Hepatocyte (in vitro differentiated cells): ENCODE measurements around the gene SNRPD2. TPM values are rescaled to one million over a fixed set of nuclear protein-coding genes. Genes with fewer than 3 reads are reported as not detected.

Experiments
- DNase-seq: peaks from one replicate; pipeline ENCODE4 v3.0.0-alpha.2; 2016; ENCODE audit warnings: low spot score
- H2AFZ ChIP-seq: fragments of 200-600 bp; sonication (generic); 2 replicates; pipeline ENCODE4 v1.6.0; 2016; ENCODE audit warnings: antibody characterized with exemption, mild to moderate bottlenecking
- H3K27ac ChIP-seq: fragments of 200-600 bp; sonication (generic); 2 replicates; pipeline ENCODE4 v1.5.1; 2016; ENCODE audit warnings: mild to moderate bottlenecking
- H3K27me3 ChIP-seq: fragments of 200-600 bp; sonication (generic); 2 replicates; pipeline ENCODE4 v1.6.1; 2016
- H3K36me3 ChIP-seq: fragments of 200-600 bp; sonication (generic); replicated peaks from 2 replicates; pipeline ENCODE4 v1.5.1; 2016; ENCODE audit warnings: low read depth; ENCODE audit not compliant: insufficient read depth
- H3K4me1 ChIP-seq: fragments of 200-600 bp; sonication (generic); 2 replicates; pipeline ENCODE4 v1.5.1; 2016; ENCODE audit warnings: mild to moderate bottlenecking, moderate library complexity; ENCODE audit not compliant: insufficient read depth
- H3K4me2 ChIP-seq: fragments of 200-600 bp; sonication (generic); 2 replicates; pipeline ENCODE4 v1.6.0; 2016
- H3K4me3 ChIP-seq: fragments of 200-600 bp; sonication (generic); 2 replicates; pipeline ENCODE4 v1.5.1; 2016; ENCODE audit warnings: mild to moderate bottlenecking
- H3K79me2 ChIP-seq: fragments of 200-600 bp; sonication (generic); 2 replicates; pipeline ENCODE4 v1.6.0; 2017; ENCODE audit warnings: mild to moderate bottlenecking
- H3K9me2 ChIP-seq: fragments of 200-600 bp; sonication (generic); replicated peaks from 2 replicates; pipeline ENCODE4 v1.6.0; 2017; ENCODE audit warnings: mild to moderate bottlenecking; ENCODE audit not compliant: insufficient read depth
- H3K9me3 ChIP-seq: fragments of 200-600 bp; sonication (generic); 2 replicates; pipeline ENCODE4 v1.5.1; 2016; ENCODE audit warnings: low read depth, mild to moderate bottlenecking
- H4K20me1 ChIP-seq: fragments of 200-600 bp; sonication (generic); 2 replicates; pipeline ENCODE4 v1.6.0; 2016; ENCODE audit warnings: mild to moderate bottlenecking; ENCODE audit not compliant: insufficient read depth, poor library complexity, severe bottlenecking
- CTCF ChIP-seq: fragments of 200-600 bp; sonication (generic); IDR thresholded peaks from 2 replicates; pipeline ENCODE4 v1.5.1; 2016; ENCODE audit warnings: antibody characterized with exemption, mild to moderate bottlenecking; ENCODE audit not compliant: poor library complexity
- EZH2 ChIP-seq: fragments of 200-600 bp; sonication (generic); IDR thresholded peaks from 2 replicates; pipeline ENCODE4 v1.6.1; 2016; ENCODE audit warnings: antibody characterized with exemption, mild to moderate bottlenecking, borderline replicate concordance
- EZH2phosphoT487 ChIP-seq: fragments of 200-600 bp; sonication (generic); IDR thresholded peaks from one replicate; pipeline ENCODE4 v1.6.1; 2018; ENCODE audit warnings: antibody characterized with exemption, mild to moderate bottlenecking, low read depth, moderate library complexity; ENCODE audit not compliant: unreplicated experiment, severe bottlenecking
- WGBS: methylation state at CpG from one replicate; pipeline ENCODE4 v1.1.6; 2016; ENCODE audit warnings: low lambda C conversion rate; ENCODE audit errors: missing lambda C conversion rate; 5-methylcytosine and 5-hydroxymethylcytosine counted together
- polyA plus RNA-seq: library from polyadenylated mRNA; unstranded; fragments of >200 nt; fragmentation: Nextera tagmentation; extraction: Ambion mirVana; gene quantifications from 2 replicates; pipeline ENCODE4 v1.2.1, GENCODE V29; 2016
- total RNA-seq: library from RNA; depleted of rRNA; stranded (reverse); fragments of >200 nt; gene quantifications from 2 replicates; pipeline ENCODE4 v1.2.3, GENCODE V29; 2014

The SNRPD2 gene
- total and polyA plus RNA-seq, 2 experiments from 2014 or later = 149 to 478 TPM

GRCh38 chr19:45682117-45682516 is 9.6 kb downstream of the SNRPD2 start:
- no peaks in the 10 kb centered on the region for H3K9me3 ChIP-seq
- no peaks in the 10 kb centered on the region for H3K79me2 ChIP-seq
- 84% methylated on average over 8 of the region's 8 CpGs for WGBS
- peak overlapping the region; percentile 92 for H3K4me2 ChIP-seq
- H3K27ac ChIP-seq = peak overlapping the region; percentile 44
- no peak for DNase-seq
- no peaks in the 10 kb centered on the region for H3K36me3 ChIP-seq
- H3K27me3 ChIP-seq = no peaks in the 10 kb centered on the region
- H3K4me1 ChIP-seq = peaks cover 4% of the 10 kb centered on the region
- H2AFZ ChIP-seq = peak overlapping the region; percentile 75
- H3K9me2 ChIP-seq = no peaks in the 10 kb centered on the region
- no peaks in the 10 kb centered on the region for H4K20me1 ChIP-seq
- TF ChIP-seq EZH2 = no peak
- TF ChIP-seq CTCF = no peak
- no peak for TF ChIP-seq EZH2phosphoT487
- H3K4me3 ChIP-seq = no peak overlapping the region

- Histone ChIP-seq H3K9me2 (no peaks in the 10 kb centered on the region), H2AFZ (peak overlapping the region; percentile 93), H3K27ac (peak overlapping the region; percentile 44), H3K9me3 (no peaks in the 10 kb centered on the region), H3K4me3 (peak overlapping the region; percentile 11), H3K79me2 (no peaks in the 10 kb centered on the region), H3K4me2 (peak overlapping the region; percentile 92), H3K36me3 (no peaks in the 10 kb centered on the region), H4K20me1 (no peaks in the 10 kb centered on the region), H3K4me1 (peaks cover 9% of the 10 kb centered on the region), H3K27me3 (no peaks in the 10 kb centered on the region)
- 8% methylated on average over 51 of the region's 51 CpGs for WGBS
- peak; percentile 89 for DNase-seq
- TF ChIP-seq EZH2phosphoT487 = no peak
- peak; percentile 89 for TF ChIP-seq CTCF
- TF ChIP-seq EZH2 = no peak
Measured at GRCh38 chr19:45681391-45682015, 10.2 kb downstream of the SNRPD2 start.

GRCh38 chr19:45677351-45678230 is 14.2 kb downstream of the SNRPD2 start:
- H3K4me3 ChIP-seq = peak overlapping the region; percentile 23
- no peak for TF ChIP-seq EZH2
- TF ChIP-seq EZH2phosphoT487 = no peak
- TF ChIP-seq CTCF = peak; percentile 37
- no peaks in the 10 kb centered on the region for H4K20me1 ChIP-seq
- no peaks in the 10 kb centered on the region for H3K9me3 ChIP-seq
- peak overlapping the region; percentile 54 for H3K27ac ChIP-seq
- 5% methylated on average over 33 of the region's 49 CpGs for WGBS
- DNase-seq = peak; percentile 97
- H2AFZ ChIP-seq = peak overlapping the region; percentile 47
- H3K79me2 ChIP-seq = no peaks in the 10 kb centered on the region
- H3K27me3 ChIP-seq = no peaks in the 10 kb centered on the region
- H3K36me3 ChIP-seq = no peaks in the 10 kb centered on the region
- no peaks in the 10 kb centered on the region for H3K9me2 ChIP-seq
- H3K4me2 ChIP-seq = peak overlapping the region; percentile 89
- H3K4me1 ChIP-seq = peaks cover 10% of the 10 kb centered on the region
